ENCODE results near the gene TRPM6.
A peak's percentile ranks its signal among the peaks of the same experiment; 100 is the strongest.

Gene TRPM6

GRCh38 chr9:74773886-74774479, 113.7 kb downstream of the TRPM6 start:
- H3K27me3 ChIP-seq (ENCODE audit: insufficient read depth, low read length, poor library complexity) = no peaks in the 10 kb centered on the region
- no peaks in the 10 kb centered on the region for H3K36me3 ChIP-seq (ENCODE audit: insufficient read depth, low read length)
- ATAC-seq (ENCODE audit: insufficient read depth, low read depth) (peak; percentile 82), DNase-seq (peak; percentile 73)
- no peaks in the 10 kb centered on the region for H3K4me1 ChIP-seq (ENCODE audit: insufficient read depth, low read length)
- H3K4me3 ChIP-seq (ENCODE audit: low read depth in 1 of 2, low read length in 2 of 2) = no peak overlapping the region
- H3K4me2 ChIP-seq (ENCODE audit: insufficient read depth, low read length) = no peak overlapping the region
- no peaks in the 10 kb centered on the region for H3K9me3 ChIP-seq (ENCODE audit: insufficient read depth, low read length, severe bottlenecking)
- peak; percentile 95 for TF ChIP-seq CTCF (IDR thresholded peaks at IDR 0.05; ENCODE audit: borderline replicate concordance, extremely low read depth, low read length, poor library complexity, severe bottlenecking)
- no peak for TF ChIP-seq EZH2 (IDR thresholded peaks at IDR 0.05; ENCODE audit: borderline replicate concordance, low read depth, low read length, severe bottlenecking)
- no peak overlapping the region for H2AFZ ChIP-seq (ENCODE audit: low read depth, low read length)
- no peaks in the 10 kb centered on the region for H3K79me2 ChIP-seq (ENCODE audit: insufficient read depth, low read length)
- H3K9ac ChIP-seq (ENCODE audit: low read depth, low read length) = no peak overlapping the region
- no peaks in the 10 kb centered on the region for H4K20me1 ChIP-seq (ENCODE audit: insufficient read depth, low read length)
- no peak overlapping the region for H3K27ac ChIP-seq (ENCODE audit: low read length)

GRCh38 chr9:74772121-74772520, 115.6 kb downstream of the TRPM6 start:
- Histone ChIP-seq H3K27me3 (ENCODE audit: insufficient read depth, low read length, poor library complexity) (no peaks in the 10 kb centered on the region), H3K4me3 (ENCODE audit: low read depth in 1 of 2, low read length in 2 of 2) (no peak overlapping the region), H2AFZ (ENCODE audit: low read depth, low read length) (no peak overlapping the region), H3K9ac (ENCODE audit: low read depth, low read length) (no peak overlapping the region), H4K20me1 (ENCODE audit: insufficient read depth, low read length) (no peaks in the 10 kb centered on the region), H3K79me2 (ENCODE audit: insufficient read depth, low read length) (no peaks in the 10 kb centered on the region), H3K36me3 (ENCODE audit: insufficient read depth, low read length) (no peaks in the 10 kb centered on the region), H3K4me2 (ENCODE audit: insufficient read depth, low read length) (no peak overlapping the region), H3K4me1 (ENCODE audit: insufficient read depth, low read length) (no peaks in the 10 kb centered on the region), H3K27ac (ENCODE audit: low read length) (no peak overlapping the region), H3K9me3 (ENCODE audit: insufficient read depth, low read length, severe bottlenecking) (no peaks in the 10 kb centered on the region)
- ATAC-seq (ENCODE audit: insufficient read depth, low read depth) = no peak
- no peak for DNase-seq
- TF ChIP-seq EZH2 (IDR thresholded peaks at IDR 0.05; ENCODE audit: borderline replicate concordance, low read depth, low read length, severe bottlenecking) = no peak
- no peak for TF ChIP-seq CTCF (IDR thresholded peaks at IDR 0.05; ENCODE audit: borderline replicate concordance, extremely low read depth, low read length, poor library complexity, severe bottlenecking)

GRCh38 chr9:74771672-74772071, 116.0 kb downstream of the TRPM6 start:
- no peaks in the 10 kb centered on the region for H3K9me3 ChIP-seq (ENCODE audit: insufficient read depth, low read length, severe bottlenecking)
- DNase-seq = no peak
- H3K27ac ChIP-seq (ENCODE audit: low read length) = no peak overlapping the region
- no peak overlapping the region for H2AFZ ChIP-seq (ENCODE audit: low read depth, low read length)
- no peaks in the 10 kb centered on the region for H4K20me1 ChIP-seq (ENCODE audit: insufficient read depth, low read length)
- H3K36me3 ChIP-seq (ENCODE audit: insufficient read depth, low read length) = no peaks in the 10 kb centered on the region
- H3K27me3 ChIP-seq (ENCODE audit: insufficient read depth, low read length, poor library complexity) = no peaks in the 10 kb centered on the region
- ATAC-seq (ENCODE audit: insufficient read depth, low read depth) = no peak
- no peaks in the 10 kb centered on the region for H3K79me2 ChIP-seq (ENCODE audit: insufficient read depth, low read length)
- H3K9ac ChIP-seq (ENCODE audit: low read depth, low read length) = no peak overlapping the region
- H3K4me2 ChIP-seq (ENCODE audit: insufficient read depth, low read length) = no peak overlapping the region
- H3K4me1 ChIP-seq (ENCODE audit: insufficient read depth, low read length) = no peaks in the 10 kb centered on the region
- TF ChIP-seq CTCF (IDR thresholded peaks at IDR 0.05; ENCODE audit: borderline replicate concordance, extremely low read depth, low read length, poor library complexity, severe bottlenecking) = no peak
- TF ChIP-seq EZH2 (IDR thresholded peaks at IDR 0.05; ENCODE audit: borderline replicate concordance, low read depth, low read length, severe bottlenecking) = no peak
- H3K4me3 ChIP-seq (ENCODE audit: low read depth in 1 of 2, low read length in 2 of 2) = no peak overlapping the region

- H3K79me2 ChIP-seq (ENCODE audit: insufficient read depth, low read length) = no peaks in the 10 kb centered on the region
- H3K4me2 ChIP-seq (ENCODE audit: insufficient read depth, low read length) = no peak overlapping the region
- no peaks in the 10 kb centered on the region for H3K4me1 ChIP-seq (ENCODE audit: insufficient read depth, low read length)
- no peak overlapping the region for H3K27ac ChIP-seq (ENCODE audit: low read length)
- no peak for TF ChIP-seq CTCF (IDR thresholded peaks at IDR 0.05; ENCODE audit: borderline replicate concordance, extremely low read depth, low read length, poor library complexity, severe bottlenecking)
- TF ChIP-seq EZH2 (IDR thresholded peaks at IDR 0.05; ENCODE audit: borderline replicate concordance, low read depth, low read length, severe bottlenecking) = no peak
- no peaks in the 10 kb centered on the region for H4K20me1 ChIP-seq (ENCODE audit: insufficient read depth, low read length)
- no peaks in the 10 kb centered on the region for H3K36me3 ChIP-seq (ENCODE audit: insufficient read depth, low read length)
- no peaks in the 10 kb centered on the region for H3K9me3 ChIP-seq (ENCODE audit: insufficient read depth, low read length, severe bottlenecking)
- H2AFZ ChIP-seq (ENCODE audit: low read depth, low read length) = no peak overlapping the region
- H3K9ac ChIP-seq (ENCODE audit: low read depth, low read length) = no peak overlapping the region
- DNase-seq (no peak), ATAC-seq (ENCODE audit: insufficient read depth, low read depth) (no peak)
- H3K4me3 ChIP-seq (ENCODE audit: low read depth in 1 of 2, low read length in 2 of 2) = no peak overlapping the region
- no peaks in the 10 kb centered on the region for H3K27me3 ChIP-seq (ENCODE audit: insufficient read depth, low read length, poor library complexity)
These were observed 116.5 kb downstream of the TRPM6 start for GRCh38 chr9:74771262-74771585.
